Measurements from ENCODE around the gene LSAMP.

DNA sequence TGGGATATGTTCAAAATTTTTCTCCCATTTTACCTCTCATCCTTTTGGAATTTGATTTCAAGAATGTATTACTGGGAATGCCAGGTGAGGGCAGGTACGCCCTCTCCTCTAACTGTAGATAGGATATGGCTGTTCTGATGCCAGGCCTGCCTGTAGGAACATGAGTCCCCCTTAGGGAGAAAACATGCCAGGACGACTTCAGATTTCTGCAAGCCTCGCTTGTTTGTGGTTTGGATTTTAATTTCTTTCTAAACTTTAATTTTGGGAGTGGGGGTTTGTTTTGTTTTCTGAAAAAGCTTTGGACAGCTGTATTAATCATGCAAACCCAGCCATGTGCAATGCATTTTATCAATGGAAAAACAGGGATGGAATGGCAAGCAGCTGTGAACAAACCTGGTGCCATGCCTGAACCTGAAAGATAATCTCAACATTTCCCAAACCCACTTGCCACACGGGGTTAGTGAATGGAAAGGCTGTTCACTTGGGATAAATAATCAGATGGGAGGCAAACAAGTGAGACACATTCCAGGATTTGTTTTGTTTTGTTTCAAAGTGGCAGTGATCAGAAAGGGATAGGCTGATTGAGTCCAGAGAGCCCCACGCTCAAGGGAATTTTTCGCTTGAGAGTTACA, 614.4 kb downstream of the LSAMP start:
- TF ChIP-seq, protein P1, sequence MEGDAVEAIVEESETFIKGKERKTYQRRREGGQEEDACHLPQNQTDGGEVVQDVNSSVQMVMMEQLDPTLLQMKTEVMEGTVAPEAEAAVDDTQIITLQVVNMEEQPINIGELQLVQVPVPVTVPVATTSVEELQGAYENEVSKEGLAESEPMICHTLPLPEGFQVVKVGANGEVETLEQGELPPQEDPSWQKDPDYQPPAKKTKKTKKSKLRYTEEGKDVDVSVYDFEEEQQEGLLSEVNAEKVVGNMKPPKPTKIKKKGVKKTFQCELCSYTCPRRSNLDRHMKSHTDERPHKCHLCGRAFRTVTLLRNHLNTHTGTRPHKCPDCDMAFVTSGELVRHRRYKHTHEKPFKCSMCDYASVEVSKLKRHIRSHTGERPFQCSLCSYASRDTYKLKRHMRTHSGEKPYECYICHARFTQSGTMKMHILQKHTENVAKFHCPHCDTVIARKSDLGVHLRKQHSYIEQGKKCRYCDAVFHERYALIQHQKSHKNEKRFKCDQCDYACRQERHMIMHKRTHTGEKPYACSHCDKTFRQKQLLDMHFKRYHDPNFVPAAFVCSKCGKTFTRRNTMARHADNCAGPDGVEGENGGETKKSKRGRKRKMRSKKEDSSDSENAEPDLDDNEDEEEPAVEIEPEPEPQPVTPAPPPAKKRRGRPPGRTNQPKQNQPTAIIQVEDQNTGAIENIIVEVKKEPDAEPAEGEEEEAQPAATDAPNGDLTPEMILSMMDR (conservative IDR thresholded peaks at IDR 0.05), result no peak
- no peak for TF ChIP-seq EZH2 (IDR thresholded peaks at IDR 0.05; ENCODE audit: low read depth)

Measured in PC-9 (cell line).